A673 (cell line): ENCODE data around the gene KPTN.

ENCODE experiments used
- EZH2 ChIP-seq: fragments of 200-600 bp; sonication (generic); IDR thresholded peaks from 2 replicates; pipeline ENCODE4 v1.6.1; 2017; ENCODE audit warnings: borderline replicate concordance, low read depth, mild to moderate bottlenecking, mixed read lengths, antibody characterized with exemption, low read length; ENCODE audit not compliant: poor library complexity, severe bottlenecking
- TF ChIP-seq, protein P1 (sequence below): fragments of 300-800, 200-600 bp; sonication (generic); conservative IDR thresholded peaks from 2 replicates; pipeline ENCODE4 v1.5.1; 2017; ENCODE audit warnings: low read depth, mild to moderate bottlenecking, antibody characterized with exemption, low read length, moderate library complexity, mixed read lengths

DNA sequence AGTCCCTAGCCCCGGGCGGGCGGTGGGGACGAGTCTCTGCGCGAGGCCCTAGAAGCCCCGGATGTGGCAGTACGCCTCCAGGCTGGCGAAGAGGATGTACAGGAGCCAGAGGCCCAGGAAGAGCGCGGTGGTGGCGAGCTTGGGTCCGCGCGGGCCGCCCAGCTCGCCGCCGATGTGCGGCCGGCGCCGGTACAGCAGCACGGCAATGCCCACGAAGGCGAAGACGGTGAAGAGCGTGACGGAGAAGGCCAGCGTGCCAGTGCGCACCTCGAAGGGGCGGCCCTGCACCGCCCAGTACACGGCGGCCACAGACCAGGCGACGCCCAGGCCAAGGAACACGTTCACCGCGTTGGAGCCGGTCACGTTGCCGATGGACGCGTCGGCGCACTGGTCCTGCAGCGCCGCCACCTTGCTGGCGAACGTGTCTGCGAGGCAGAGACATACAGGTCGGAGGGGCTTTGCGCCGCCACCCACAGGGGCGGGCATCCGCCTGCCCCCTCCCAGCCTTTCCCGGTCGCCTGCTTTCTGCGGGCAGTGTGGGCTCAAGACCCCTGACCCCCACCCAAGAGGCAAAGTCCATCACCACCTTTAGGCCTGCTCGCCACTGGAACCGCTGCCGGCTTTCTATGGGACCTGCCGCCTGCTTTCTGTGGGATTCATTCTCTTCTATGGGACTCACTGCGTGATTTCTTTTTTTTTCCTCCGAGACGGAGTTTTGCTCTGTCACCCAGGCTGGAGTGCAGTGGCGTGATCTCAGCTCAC, 53.8 kb downstream of the KPTN start:
- TF ChIP-seq, protein P1, sequence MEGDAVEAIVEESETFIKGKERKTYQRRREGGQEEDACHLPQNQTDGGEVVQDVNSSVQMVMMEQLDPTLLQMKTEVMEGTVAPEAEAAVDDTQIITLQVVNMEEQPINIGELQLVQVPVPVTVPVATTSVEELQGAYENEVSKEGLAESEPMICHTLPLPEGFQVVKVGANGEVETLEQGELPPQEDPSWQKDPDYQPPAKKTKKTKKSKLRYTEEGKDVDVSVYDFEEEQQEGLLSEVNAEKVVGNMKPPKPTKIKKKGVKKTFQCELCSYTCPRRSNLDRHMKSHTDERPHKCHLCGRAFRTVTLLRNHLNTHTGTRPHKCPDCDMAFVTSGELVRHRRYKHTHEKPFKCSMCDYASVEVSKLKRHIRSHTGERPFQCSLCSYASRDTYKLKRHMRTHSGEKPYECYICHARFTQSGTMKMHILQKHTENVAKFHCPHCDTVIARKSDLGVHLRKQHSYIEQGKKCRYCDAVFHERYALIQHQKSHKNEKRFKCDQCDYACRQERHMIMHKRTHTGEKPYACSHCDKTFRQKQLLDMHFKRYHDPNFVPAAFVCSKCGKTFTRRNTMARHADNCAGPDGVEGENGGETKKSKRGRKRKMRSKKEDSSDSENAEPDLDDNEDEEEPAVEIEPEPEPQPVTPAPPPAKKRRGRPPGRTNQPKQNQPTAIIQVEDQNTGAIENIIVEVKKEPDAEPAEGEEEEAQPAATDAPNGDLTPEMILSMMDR, result no peak
- TF ChIP-seq EZH2, result no peak
